Kidney epithelial cell (primary cell): Measurements from ENCODE around the gene FBXL4. TPM values are rescaled to one million over a fixed set of nuclear protein-coding genes. Genes with fewer than 3 reads are reported as not detected.

ENCODE experiments used
- DNase-seq: peaks from one replicate; pipeline ENCODE4 v3.0.0-alpha.2; 2010; ENCODE audit warnings: low read depth
- H3K27me3 ChIP-seq: 2 replicates; pipeline ENCODE4 v1.6.0; 2011; ENCODE audit warnings: low read length; ENCODE audit not compliant: control insufficient read depth, insufficient read depth
- H3K36me3 ChIP-seq: 2 replicates; pipeline ENCODE4 v1.5.1; 2011; ENCODE audit warnings: low read length; ENCODE audit not compliant: control insufficient read depth, insufficient read depth
- H3K4me3 ChIP-seq: 2 replicates; pipeline ENCODE4 v1.5.1; 2011; ENCODE audit warnings: low read depth, mild to moderate bottlenecking, control low read depth, low read length
- total RNA-seq: library from RNA; depleted of rRNA; stranded (reverse); fragments of >200 nt; gene quantifications from 2 replicates; pipeline ENCODE4 v1.2.3, GENCODE V29; 2015
- TF ChIP-seq, protein P1 (sequence below): IDR thresholded peaks from 2 replicates; pipeline ENCODE4 v1.5.1; 2011; ENCODE audit warnings: mild to moderate bottlenecking, moderate library complexity, low read length, control low read depth, inconsistent platforms; ENCODE audit not compliant: insufficient read depth, poor library complexity, severe bottlenecking

Gene FBXL4
- 13.0 and 15.4 TPM in 2 replicates for total RNA-seq

DNA sequence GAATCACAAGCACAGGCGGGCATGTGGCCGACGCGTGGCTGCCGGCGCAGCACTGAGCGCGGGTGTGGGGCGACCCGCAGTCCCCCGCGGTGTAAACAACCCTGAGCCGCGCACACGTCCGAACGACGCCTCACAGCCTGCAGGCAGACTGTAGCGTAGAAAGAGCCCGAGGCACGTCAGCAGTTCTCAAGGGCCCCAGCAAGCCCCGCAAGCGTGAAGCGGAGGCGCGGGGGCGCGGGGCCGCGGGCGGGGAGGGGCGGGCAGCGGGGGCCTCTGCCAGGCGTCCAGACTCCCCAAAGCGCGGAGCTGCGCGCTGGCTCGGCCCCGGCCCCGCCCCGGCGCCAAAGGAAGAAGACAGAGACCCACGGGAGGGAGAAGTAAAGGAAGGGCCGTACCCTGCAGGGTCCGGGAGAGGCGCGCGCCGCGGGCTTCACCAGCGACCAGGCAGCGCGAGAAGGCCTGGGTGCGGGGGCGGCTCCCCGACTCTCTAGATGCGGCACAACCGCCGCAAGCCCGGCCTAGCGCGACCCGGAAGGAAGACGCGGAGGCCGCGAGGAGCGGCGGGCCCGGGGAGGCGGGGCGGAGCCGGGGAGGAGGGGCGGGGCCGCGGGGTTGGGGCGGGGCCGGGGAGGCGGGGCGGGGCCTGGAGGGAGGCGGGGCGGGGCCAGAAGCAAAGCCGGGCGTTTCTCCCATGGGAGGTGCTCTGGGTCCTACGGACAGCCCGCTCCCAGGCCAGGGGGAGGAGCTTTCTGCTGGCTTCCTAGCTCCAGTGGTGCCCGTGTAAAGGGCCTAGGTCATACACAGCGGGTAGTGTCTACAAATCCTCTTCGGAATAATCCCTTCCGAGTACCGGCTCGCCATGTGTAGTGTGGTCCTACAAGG is at the start of gene FBXL4:
Gene FBXL4 (minus strand): TSS at position 536 of the 882 bp plus-strand sequence. CDS start 20,958 bp downstream, outside the sequence.
- TF ChIP-seq, protein P1, sequence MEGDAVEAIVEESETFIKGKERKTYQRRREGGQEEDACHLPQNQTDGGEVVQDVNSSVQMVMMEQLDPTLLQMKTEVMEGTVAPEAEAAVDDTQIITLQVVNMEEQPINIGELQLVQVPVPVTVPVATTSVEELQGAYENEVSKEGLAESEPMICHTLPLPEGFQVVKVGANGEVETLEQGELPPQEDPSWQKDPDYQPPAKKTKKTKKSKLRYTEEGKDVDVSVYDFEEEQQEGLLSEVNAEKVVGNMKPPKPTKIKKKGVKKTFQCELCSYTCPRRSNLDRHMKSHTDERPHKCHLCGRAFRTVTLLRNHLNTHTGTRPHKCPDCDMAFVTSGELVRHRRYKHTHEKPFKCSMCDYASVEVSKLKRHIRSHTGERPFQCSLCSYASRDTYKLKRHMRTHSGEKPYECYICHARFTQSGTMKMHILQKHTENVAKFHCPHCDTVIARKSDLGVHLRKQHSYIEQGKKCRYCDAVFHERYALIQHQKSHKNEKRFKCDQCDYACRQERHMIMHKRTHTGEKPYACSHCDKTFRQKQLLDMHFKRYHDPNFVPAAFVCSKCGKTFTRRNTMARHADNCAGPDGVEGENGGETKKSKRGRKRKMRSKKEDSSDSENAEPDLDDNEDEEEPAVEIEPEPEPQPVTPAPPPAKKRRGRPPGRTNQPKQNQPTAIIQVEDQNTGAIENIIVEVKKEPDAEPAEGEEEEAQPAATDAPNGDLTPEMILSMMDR, result no peak
- DNase-seq, result peak; percentile 32

DNA sequence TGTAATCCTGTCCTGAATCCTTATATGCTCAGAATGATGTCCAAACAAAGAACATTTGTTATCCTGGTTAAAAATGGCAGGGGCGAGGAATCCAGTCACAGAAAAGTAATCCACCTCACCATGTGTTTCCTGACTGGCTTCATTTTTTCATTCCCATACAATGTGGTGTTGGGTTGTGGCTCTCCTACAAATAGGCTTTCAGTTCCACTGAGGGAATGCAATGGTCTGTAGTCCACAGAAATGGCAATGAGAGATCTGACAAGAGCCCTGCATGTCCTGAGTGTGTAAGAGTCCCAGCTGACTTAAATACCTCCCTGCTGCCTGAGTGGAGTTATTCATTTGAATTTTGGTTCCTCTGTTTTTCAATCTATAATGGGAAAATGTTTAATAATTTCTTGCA is 47.4 kb upstream of the FBXL4 start:
- TF ChIP-seq, protein P1, result no peak
- H3K4me3 ChIP-seq, result no peak overlapping the region
- H3K27me3 ChIP-seq, result no peaks in the 10 kb centered on the region
- DNase-seq, result no peak
- H3K36me3 ChIP-seq, result no peaks in the 10 kb centered on the region

More for the DNA sequence above, at the start of gene FBXL4:
- peak within 1 kb of the TSS; percentile 72 for H3K4me3 ChIP-seq
- no peaks in the 10 kb centered on the region for H3K36me3 ChIP-seq
- H3K27me3 ChIP-seq, result no peaks in the 10 kb centered on the region

DNA sequence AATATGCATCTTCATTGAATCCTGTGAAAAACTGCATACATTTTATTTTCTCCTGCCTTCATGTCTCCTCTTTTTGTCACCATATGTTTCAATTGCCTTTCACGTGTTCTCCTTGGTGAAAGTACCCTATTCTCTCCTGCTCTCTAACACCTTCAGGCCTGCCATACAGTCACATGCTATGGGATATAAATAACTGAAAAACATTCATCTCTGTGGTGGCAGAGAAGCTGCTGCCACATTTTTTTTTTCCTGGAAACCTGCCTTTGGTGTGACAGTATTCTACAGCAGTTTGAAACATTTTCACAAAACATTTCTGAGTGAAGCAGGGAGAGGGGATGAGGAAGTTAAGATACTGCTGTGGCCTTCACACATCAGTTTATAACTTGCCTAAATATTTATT is 44.8 kb upstream of the FBXL4 start:
- Histone ChIP-seq H3K36me3 (no peaks in the 10 kb centered on the region), H3K4me3 (no peak overlapping the region), H3K27me3 (no peaks in the 10 kb centered on the region)
- DNase-seq, result no peak
- TF ChIP-seq, protein P1, result no peak

DNA sequence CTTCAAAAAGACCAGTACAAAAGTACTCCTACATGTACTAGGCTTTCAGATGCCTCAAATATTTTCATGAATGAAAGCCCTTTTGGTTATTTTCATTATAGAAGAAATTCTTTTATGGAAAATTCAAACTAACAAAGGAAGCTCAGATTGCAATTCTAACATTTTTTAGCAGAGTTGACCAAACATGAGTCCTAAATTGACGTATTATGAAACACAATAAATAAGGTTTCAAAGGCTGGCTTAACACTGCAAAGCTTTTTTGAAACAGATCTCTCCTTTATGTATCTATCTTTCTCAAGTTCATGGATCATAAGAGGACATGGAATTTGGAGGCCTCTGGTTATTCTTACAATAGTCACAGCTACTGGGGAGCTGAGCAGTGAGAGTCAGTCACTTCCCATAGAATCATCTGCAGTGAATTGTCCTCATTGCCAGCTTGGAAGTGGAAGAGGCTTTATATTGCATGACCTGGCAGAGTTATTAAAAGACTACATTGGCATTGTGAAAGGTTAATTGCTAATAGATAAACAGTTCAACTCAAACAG is 38.4 kb upstream of the FBXL4 start:
- no peaks in the 10 kb centered on the region for H3K27me3 ChIP-seq

DNA sequence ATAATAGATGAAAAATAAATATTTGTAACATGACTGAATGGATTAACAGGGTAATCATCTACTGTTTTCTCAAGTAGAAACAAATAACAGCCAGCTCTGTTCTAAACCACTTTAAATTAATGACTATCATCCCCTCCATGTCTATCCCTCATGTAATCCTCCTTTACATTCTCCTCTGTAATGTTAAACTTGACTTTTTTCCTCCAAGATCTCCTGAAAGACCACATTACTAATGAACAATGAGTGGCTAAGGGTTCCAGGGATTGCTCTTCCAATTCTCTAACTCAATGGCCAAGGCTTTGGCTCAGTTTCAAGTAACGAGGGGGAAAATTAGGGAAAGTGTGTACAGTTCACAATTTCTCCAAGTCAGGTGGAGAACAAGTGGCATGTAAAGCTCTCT is 37.6 kb upstream of the FBXL4 start:
- TF ChIP-seq, protein P1, result no peak
- Histone ChIP-seq H3K4me3 (no peak overlapping the region), H3K27me3 (no peaks in the 10 kb centered on the region), H3K36me3 (no peaks in the 10 kb centered on the region)
- DNase-seq, result no peak

More for the DNA sequence above, 38.4 kb upstream of the FBXL4 start:
- no peak overlapping the region for H3K4me3 ChIP-seq
- DNase-seq, result no peak
- TF ChIP-seq, protein P1, result no peak
- H3K36me3 ChIP-seq, result no peaks in the 10 kb centered on the region
